Tongue (tissue), 2 donors: ENCODE measurements around the gene KRT222. TPM values are rescaled to one million over a fixed set of nuclear protein-coding genes. Genes with fewer than 3 reads are reported as not detected.

Experiments
- DNase-seq: peaks from one replicate; pipeline ENCODE4 v3.0.0-alpha.2; 2015
- total RNA-seq: library from RNA; depleted of rRNA; stranded (reverse); fragments of >200 nt; gene quantifications from one replicate; pipeline ENCODE4 v1.2.3, GENCODE V29; 2014

Gene KRT222
- total RNA-seq, 1 donor from 2014 or later = not detected

- no peak for DNase-seq
Measured at GRCh38 chr17:40651939-40652338, 13.0 kb downstream of the KRT222 start.

- DNase-seq = no peak
Measured at GRCh38 chr17:40648384-40648968, 16.5 kb downstream of the KRT222 start.

- DNase-seq = peak; percentile 87
Measured at GRCh38 chr17:40647624-40648383, 17.2 kb downstream of the KRT222 start, which contains the start of gene SMARCE1. SMARCE1 (minus strand) TSS chr17:40647818; CDS start chr17:40645802, 2,016 bp downstream.

GRCh38 chr17:40646791-40647623, 18.0 kb downstream of the KRT222 start:
- DNase-seq = no peak

- no peak for DNase-seq
Measured at GRCh38 chr17:40645943-40646342, 19.0 kb downstream of the KRT222 start.

- no peak for DNase-seq
Measured at GRCh38 chr17:40645291-40645690, 19.7 kb downstream of the KRT222 start.

GRCh38 chr17:40637931-40638330, 27.0 kb downstream of the KRT222 start:
- no peak for DNase-seq

GRCh38 chr17:40633871-40634270, 31.1 kb downstream of the KRT222 start:
- DNase-seq = no peak

GRCh38 chr17:40632216-40632615, 32.8 kb downstream of the KRT222 start:
- no peak for DNase-seq

GRCh38 chr17:40629842-40630241, 35.1 kb downstream of the KRT222 start:
- no peak for DNase-seq

GRCh38 chr17:40625311-40625710, 39.7 kb downstream of the KRT222 start:
- no peak for DNase-seq

GRCh38 chr17:40623419-40624210, 41.4 kb downstream of the KRT222 start:
- DNase-seq = no peak

- DNase-seq = no peak
Measured at GRCh38 chr17:40622509-40622928, 42.5 kb downstream of the KRT222 start.

GRCh38 chr17:40621578-40621977, 43.4 kb downstream of the KRT222 start:
- no peak for DNase-seq

- no peak for DNase-seq
Measured at GRCh38 chr17:40621019-40621418, 44.0 kb downstream of the KRT222 start.

GRCh38 chr17:40618754-40619625, 46.0 kb downstream of the KRT222 start:
- DNase-seq = no peak

- peak; percentile 50 for DNase-seq
Measured at GRCh38 chr17:40617678-40618240, 47.2 kb downstream of the KRT222 start.

- no peak for DNase-seq
Measured at GRCh38 chr17:40616592-40616991, 48.4 kb downstream of the KRT222 start.

- DNase-seq = no peak
Measured at GRCh38 chr17:40615841-40616476, 49.0 kb downstream of the KRT222 start.
